PC-9 (cell line): Measurements from ENCODE around the gene CCSAP. TPM values are rescaled to one million over a fixed set of nuclear protein-coding genes. Genes with fewer than 3 reads are reported as not detected.

ENCODE experiments used
- BruUV-seq: library from RNA; stranded (reverse); fragments of 400-500 nt; replicated peaks from 2 replicates; lab custom pipeline; 2021; lab: Mats Ljungman, UMichigan
- CTCF ChIA-PET: fragments of 300-600 bp; sonication (Branson Sonifier 250); formaldehyde crosslinking; loops from one replicate; lab custom pipeline; 2022; ENCODE audit warnings: antibody characterized with exemption; lab: Charles Lee
- POLR2A ChIA-PET: fragments of 300-600 bp; sonication (Branson Sonifier 250); formaldehyde crosslinking; loops from one replicate; lab custom pipeline; 2022; ENCODE audit warnings: antibody characterized with exemption; ENCODE audit not compliant: unreplicated experiment; lab: Charles Lee
- DNase-seq, 2 experiments: peaks; one replicate each; pipeline versions ENCODE4 v3.0.0 to v3.0.0-alpha.2; 2015 to 2022; ENCODE audit warnings: mixed read lengths in 1 of 2
- H2AFZ ChIP-seq: fragments of 200-600 bp; sonication (generic); 2 replicates; pipeline ENCODE4 v1.8.1; 2017; ENCODE audit warnings: antibody characterized with exemption
- H3F3A ChIP-seq: fragments of 200-600 bp; sonication (generic); 2 replicates; pipeline ENCODE4 v1.8.1; 2017; ENCODE audit warnings: antibody characterized with exemption, mild to moderate bottlenecking, low read depth; ENCODE audit not compliant: insufficient read depth
- H3K27ac ChIP-seq: fragments of 200-600 bp; sonication (generic); 2 replicates; pipeline ENCODE4 v1.6.1; 2016; ENCODE audit warnings: mixed run types
- H3K27me3 ChIP-seq: fragments of 200-600 bp; sonication (generic); 2 replicates; pipeline ENCODE4 v1.6.1; 2016; ENCODE audit warnings: low read depth, mixed run types; ENCODE audit not compliant: insufficient read depth
- H3K36me3 ChIP-seq: fragments of 200-600 bp; sonication (generic); 2 replicates; pipeline ENCODE4 v1.6.1; 2016; ENCODE audit warnings: low read depth, mixed run types
- H3K4me1 ChIP-seq: fragments of 200-600 bp; sonication (generic); replicated peaks from 2 replicates; pipeline ENCODE4 v1.6.1; 2016; ENCODE audit warnings: mixed run types; ENCODE audit not compliant: insufficient read depth
- H3K4me2 ChIP-seq: fragments of 200-600 bp; sonication (generic); 2 replicates; pipeline ENCODE4 v1.6.1; 2017; ENCODE audit warnings: mixed run types
- H3K4me3 ChIP-seq: fragments of 200-600 bp; sonication (generic); 2 replicates; pipeline ENCODE4 v1.6.1; 2016; ENCODE audit warnings: mixed run types
- H3K79me2 ChIP-seq: fragments of 200-600 bp; sonication (generic); 2 replicates; pipeline ENCODE4 v1.6.1; 2017; ENCODE audit warnings: low read depth, mixed run types
- H3K9me2 ChIP-seq: fragments of 200-600 bp; sonication (generic); 2 replicates; pipeline ENCODE4 v1.8.1; 2017; ENCODE audit warnings: mild to moderate bottlenecking; ENCODE audit not compliant: insufficient read depth
- H3K9me3 ChIP-seq: fragments of 200-600 bp; sonication (generic); 2 replicates; pipeline ENCODE4 v1.8.1; 2016; ENCODE audit warnings: low read depth; ENCODE audit not compliant: insufficient read depth
- H4K20me1 ChIP-seq: fragments of 200-600 bp; sonication (generic); 2 replicates; pipeline ENCODE4 v1.8.1; 2017; ENCODE audit not compliant: insufficient read depth
- CTCF ChIP-seq: fragments of 200-600 bp; sonication (generic); conservative IDR thresholded peaks from 2 replicates; pipeline ENCODE4 v1.6.1; 2017; ENCODE audit warnings: mixed run types, antibody characterized with exemption, mild to moderate bottlenecking, moderate library complexity
- EZH2 ChIP-seq: fragments of 200-600 bp; sonication (generic); IDR thresholded peaks from 2 replicates; pipeline ENCODE4 v1.8.0; 2017; ENCODE audit warnings: antibody characterized with exemption, low read depth
- intact Hi-C: fragments of 100-400 bp; cut with micrococcal nuclease; formaldehyde crosslinking; loops from one replicate; pipeline ENCODE4 v1.10.0; 2022; ENCODE audit not compliant: unreplicated experiment
- total RNA-seq: library from RNA; stranded (reverse); gene quantifications from 2 replicates; pipeline ENCODE4 v1.2.3, GENCODE V29; 2021

The CCSAP gene
- total RNA-seq, 1 experiment from 2014 or later = 6.7 TPM

- H3F3A ChIP-seq = peaks cover 10% of the 10 kb centered on the region; the same call in 1 of the 2 replicates
- TF ChIP-seq CTCF (no peak), EZH2 (no peak)
- H3K4me1 ChIP-seq = peaks cover 16% of the 10 kb centered on the region; the same call in 1 of the 2 replicates
- BruUV-seq = no TSS peak
- no peaks in the 10 kb centered on the region for H3K9me2 ChIP-seq
- intact Hi-C loops = no loop called here
- H3K4me3 ChIP-seq = no peak overlapping the region
- H3K36me3 ChIP-seq = no peaks in the 10 kb centered on the region
- CTCF ChIA-PET = no interaction called here
- peaks cover 1% of the 10 kb centered on the region; the same call in 1 of the 2 replicates for H3K27me3 ChIP-seq
- no peak overlapping the region for H3K27ac ChIP-seq
- H3K9me3 ChIP-seq = no peaks in the 10 kb centered on the region
- peaks cover 21% of the 10 kb centered on the region for H3K79me2 ChIP-seq
- POLR2A ChIA-PET = no interaction called here
- no peaks in the 10 kb centered on the region for H4K20me1 ChIP-seq
- no peak for DNase-seq
- no peak overlapping the region for H3K4me2 ChIP-seq
- H2AFZ ChIP-seq = no peak overlapping the region
Measured at GRCh38 chr1:229339520-229339919, 3.3 kb downstream of the CCSAP start.

DNA sequence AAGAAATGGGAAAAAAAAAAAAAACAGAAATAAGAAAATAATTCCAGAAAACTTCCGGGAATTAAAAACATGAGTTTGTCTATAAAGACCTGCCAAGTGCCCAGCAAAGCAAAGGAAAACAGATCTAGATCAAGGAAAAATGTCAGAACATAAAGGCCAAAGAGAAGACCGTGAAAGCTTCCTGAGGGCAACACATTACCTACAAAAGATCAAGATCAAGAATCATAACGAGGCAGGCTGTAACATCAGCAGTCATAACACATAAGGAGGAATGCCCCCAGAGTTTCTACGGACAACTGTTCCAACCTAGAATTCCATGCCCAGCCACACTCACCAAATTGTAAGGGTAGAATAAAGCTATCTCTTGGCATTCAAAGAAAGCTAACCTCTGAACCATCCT is 3.8 kb downstream of the CCSAP start:
- Histone ChIP-seq H3K27me3 (no peaks in the 10 kb centered on the region), H3F3A (peaks cover 10% of the 10 kb centered on the region; the same call in 1 of the 2 replicates), H2AFZ (no peak overlapping the region), H3K4me3 (no peak overlapping the region), H3K9me3 (no peaks in the 10 kb centered on the region), H3K27ac (no peak overlapping the region), H3K4me2 (no peak overlapping the region), H4K20me1 (no peaks in the 10 kb centered on the region), H3K36me3 (no peaks in the 10 kb centered on the region), H3K9me2 (no peaks in the 10 kb centered on the region), H3K79me2 (peaks cover 21% of the 10 kb centered on the region), H3K4me1 (peaks cover 16% of the 10 kb centered on the region; the same call in 1 of the 2 replicates)
- POLR2A ChIA-PET = no interaction called here
- DNase-seq = no peak
- CTCF ChIA-PET = no interaction called here
- BruUV-seq = no TSS peak
- intact Hi-C loops = no loop called here
- TF ChIP-seq EZH2 (no peak), CTCF (no peak)

GRCh38 chr1:229336345-229336744 is 6.5 kb downstream of the CCSAP start:
- no peaks in the 10 kb centered on the region for H3F3A ChIP-seq
- TF ChIP-seq CTCF = no peak
- no peak for TF ChIP-seq EZH2
- H3K9me3 ChIP-seq = no peaks in the 10 kb centered on the region
- CTCF ChIA-PET = interaction anchor here (0.5 kb wide), 1 partner anchor 9 kb away, joined by 5 read pairs; no protein-coding TSS in a partner anchor
- H3K36me3 ChIP-seq = no peaks in the 10 kb centered on the region
- no peaks in the 10 kb centered on the region for H3K9me2 ChIP-seq
- H3K4me3 ChIP-seq = no peak overlapping the region
- peaks cover 16% of the 10 kb centered on the region for H3K79me2 ChIP-seq
- no peak overlapping the region for H3K27ac ChIP-seq
- H3K27me3 ChIP-seq = no peaks in the 10 kb centered on the region
- intact Hi-C loops = no loop called here
- no peak for DNase-seq
- POLR2A ChIA-PET = interaction anchor here (0.7 kb wide), 1 partner anchor 884 kb away, joined by 5 read pairs; no protein-coding TSS in a partner anchor
- H3K4me1 ChIP-seq = peaks cover 14% of the 10 kb centered on the region; the same call in 1 of the 2 replicates
- no TSS peak for BruUV-seq
- H3K4me2 ChIP-seq = no peak overlapping the region
- no peaks in the 10 kb centered on the region for H4K20me1 ChIP-seq
- no peak overlapping the region for H2AFZ ChIP-seq
